Endothelial cell of umbilical vein (primary cell): Measurements from ENCODE around the gene COX10. TPM values are rescaled to one million over a fixed set of nuclear protein-coding genes. Genes with fewer than 3 reads are reported as not detected.

ENCODE experiments used
- BruUV-seq: library from RNA; stranded (reverse); fragments of 400-500 nt; replicated peaks from 2 replicates; lab custom pipeline; 2021; lab: Mats Ljungman, UMichigan
- CTCF ChIA-PET: fragments of 300-600, 350-600 bp; sonication (Branson Sonifier 250); formaldehyde crosslinking; loops from one replicate; lab custom pipeline; 2021; ENCODE audit warnings: antibody characterized with exemption, inconsistent platforms; lab: Charles Lee
- POLR2A ChIA-PET: fragments of 300-600, 350-600 bp; sonication (Branson Sonifier 250); formaldehyde crosslinking; loops from one replicate; lab custom pipeline; 2021; ENCODE audit warnings: antibody characterized with exemption, inconsistent platforms; lab: Charles Lee
- DNase-seq: peaks from one replicate; pipeline ENCODE4 v3.0.0-alpha.2; 2011; ENCODE audit warnings: low read depth, low spot score
- FAIRE-seq: peaks from 2 replicates; lab custom pipeline; 2011; peaks lifted over from hg19 to GRCh38; lab: Jason Lieb, UNC
- H2AFZ ChIP-seq: 2 replicates; pipeline ENCODE4 v1.6.0; 2012; ENCODE audit warnings: low read depth, low read length, control low read depth, inconsistent platforms
- H3K27ac ChIP-seq: 2 replicates; pipeline ENCODE4 v1.5.1; 2011; ENCODE audit warnings: low read depth, mild to moderate bottlenecking, control low read depth, low read length, moderate library complexity; ENCODE audit not compliant: insufficient read depth
- H3K27me3 ChIP-seq, 2 experiments: 2 replicates each; pipeline versions ENCODE4 v1.6.0 to v1.6.1; 2011; ENCODE audit warnings: low read length in 2 of 2, mixed read lengths in 1 of 2; ENCODE audit not compliant: control insufficient read depth in 2 of 2, insufficient read depth in 2 of 2
- H3K36me3 ChIP-seq, 2 experiments: 2 replicates in 1 of 2; 3 replicates in 1 of 2; pipeline ENCODE4 v1.5.1; 2011; ENCODE audit warnings: low read length in 2 of 2, mild to moderate bottlenecking in 1 of 2, moderate library complexity in 1 of 2; ENCODE audit not compliant: control insufficient read depth in 2 of 2, insufficient read depth in 2 of 2; ENCODE audit errors: extremely low read depth in 1 of 2
- H3K4me1 ChIP-seq: 3 replicates; pipeline ENCODE4 v1.5.1; 2011; ENCODE audit warnings: mild to moderate bottlenecking, low read length; ENCODE audit not compliant: control insufficient read depth, insufficient read depth; ENCODE audit errors: extremely low read depth
- H3K4me2 ChIP-seq: 2 replicates; pipeline ENCODE4 v1.6.1; 2011; ENCODE audit warnings: low read length, control low read depth, mixed read lengths; ENCODE audit not compliant: insufficient read depth
- H3K4me3 ChIP-seq, 3 experiments: fragments of 200-600 bp in 1 of 3; sonication (generic), shearing (Covaris generic) in 1 of 3; replicated peaks in 1 of 3; 2 replicates each; pipeline ENCODE4 v1.5.1; 2011 to 2016; ENCODE audit warnings: control low read depth in 3 of 3, low read length in 3 of 3, mild to moderate bottlenecking in 2 of 3, inconsistent platforms in 1 of 3, low read depth in 1 of 3, moderate library complexity in 1 of 3; ENCODE audit not compliant: insufficient read depth in 1 of 3
- H3K79me2 ChIP-seq: 2 replicates; pipeline ENCODE4 v1.6.0; 2012; ENCODE audit warnings: low read length, inconsistent platforms; ENCODE audit not compliant: control insufficient read depth, insufficient read depth
- H3K9ac ChIP-seq: replicated peaks from 2 replicates; pipeline ENCODE3; 2011; ENCODE audit warnings: low read length, control low read depth; ENCODE audit not compliant: insufficient read depth; ENCODE audit errors: extremely low read depth
- H3K9me1 ChIP-seq: replicated peaks from 3 replicates; pipeline ENCODE4 v1.6.0; 2011; ENCODE audit warnings: mild to moderate bottlenecking, low read length; ENCODE audit not compliant: control insufficient read depth, insufficient read depth; ENCODE audit errors: extremely low read depth
- H3K9me3 ChIP-seq: replicated peaks from 2 replicates; pipeline ENCODE4 v1.5.1; 2012; ENCODE audit warnings: low read length, inconsistent platforms; ENCODE audit not compliant: control insufficient read depth, insufficient read depth
- H4K20me1 ChIP-seq: replicated peaks from 2 replicates; pipeline ENCODE3; 2011; ENCODE audit warnings: mild to moderate bottlenecking, low read length; ENCODE audit not compliant: control insufficient read depth, insufficient read depth; ENCODE audit errors: extremely low read depth
- CTCF ChIP-seq, 2 donors: IDR thresholded peaks; 1 replicate in 1 of 2; 2 replicates in 1 of 2; pipeline ENCODE4 v1.5.1; 2011; ENCODE audit warnings: low read length in 2 of 2, mild to moderate bottlenecking in 2 of 2, moderate library complexity in 2 of 2, control low read depth in 1 of 2, inconsistent platforms in 1 of 2, low read depth in 1 of 2; ENCODE audit not compliant: insufficient read depth in 1 of 2; ENCODE audit errors: extremely low read depth in 1 of 2
- EZH2 ChIP-seq: IDR thresholded peaks from 2 replicates; pipeline ENCODE4 v1.6.1; 2012; ENCODE audit warnings: borderline replicate concordance, low read depth, mild to moderate bottlenecking, moderate library complexity, low read length, inconsistent platforms; ENCODE audit not compliant: severe bottlenecking
- FOS ChIP-seq: IDR thresholded peaks from 2 replicates; pipeline ENCODE4 v1.6.1; 2011; ENCODE audit warnings: mild to moderate bottlenecking, low read length, moderate library complexity, borderline replicate concordance; ENCODE audit not compliant: insufficient read depth
- GATA2 ChIP-seq: IDR thresholded peaks from 2 replicates; pipeline ENCODE4 v1.7.0; 2011; ENCODE audit warnings: low read depth, mild to moderate bottlenecking, moderate library complexity, mixed read lengths, low read length; ENCODE audit not compliant: insufficient read length, insufficient read depth
- JUN ChIP-seq: IDR thresholded peaks from 2 replicates; pipeline ENCODE4 v1.6.1; 2011; ENCODE audit warnings: borderline replicate concordance, low read depth; ENCODE audit not compliant: insufficient read length, insufficient read depth
- MYC ChIP-seq: IDR thresholded peaks from one replicate; pipeline ENCODE4 v1.6.1; 2011; ENCODE audit warnings: mild to moderate bottlenecking, low read depth, low read length
- POLR2A ChIP-seq: IDR thresholded peaks from 2 replicates; pipeline ENCODE4 v1.6.1; 2012; ENCODE audit warnings: low read depth, mild to moderate bottlenecking, control low read depth, low read length
- POLR2AphosphoS5 ChIP-seq: IDR thresholded peaks from 2 replicates; pipeline ENCODE4 v1.6.1; 2012; ENCODE audit warnings: low read depth, mild to moderate bottlenecking, control low read depth, low read length, moderate library complexity; ENCODE audit not compliant: insufficient read depth
- dilution Hi-C: fragments of 300-500 bp; cut with MboI; formaldehyde crosslinking; loops from one replicate; pipeline ENCODE4 v1.15.0; 2019; ENCODE audit warnings: low sequenced_read_pairs; ENCODE audit not compliant: extremely low pct_ligation_motif_present
- intact Hi-C: fragments of 100-400 bp; cut with micrococcal nuclease; formaldehyde crosslinking; loops from one replicate; pipeline ENCODE4 v1.10.0; 2022
- polyA plus RNA-seq, 4 experiments: library from polyadenylated mRNA; depleted of rRNA in 3 of 4; stranded (reverse) in 3 of 4; unstranded in 1 of 4; fragments of >200 nt; gene quantifications; 2 replicates each; pipeline versions ENCODE4 v1.2.1 to v1.2.3, GENCODE V29; 2011 to 2012; ENCODE audit warnings: missing spikeins in 1 of 4
- total RNA-seq: library from RNA; stranded (reverse); gene quantifications from 2 replicates; pipeline ENCODE4 v1.2.3, GENCODE V29; 2021

The COX10 gene
- total and polyA plus RNA-seq, 2 donors (not counting 3 experiments of a cell fraction or from before 2014, with no cell fraction given): 9.8 to 12.1 TPM

- Histone ChIP-seq H3K9me1 (no peaks in the 10 kb centered on the region), H3K27ac (no peak overlapping the region), H3K4me1 (peaks cover 2% of the 10 kb centered on the region), H3K27me3 (no peaks in the 10 kb centered on the region), H3K4me2 (no peak overlapping the region), H3K9me3 (no peaks in the 10 kb centered on the region), H3K36me3 (no peaks in the 10 kb centered on the region), H3K4me3 (no peak overlapping the region), H2AFZ (no peak overlapping the region), H4K20me1 (no peaks in the 10 kb centered on the region), H3K9ac (no peak overlapping the region), H3K79me2 (no peaks in the 10 kb centered on the region)
- intact Hi-C loops (no loop called here), dilution Hi-C loops (no loop called here)
- ChIA-PET CTCF (no interaction called here), POLR2A (no interaction called here)
- no peak for DNase-seq
- TF ChIP-seq GATA2 (no peak), MYC (no peak), JUN (no peak), EZH2 (no peak), POLR2AphosphoS5 (no peak), FOS (no peak), CTCF (IDR thresholded peaks at IDR 0.05; ENCODE audit: extremely low read depth in 1 of 2, insufficient read depth in 1 of 2, low read depth in 1 of 2, low read length in 2 of 2) (no peak), POLR2A (no peak)
- no TSS peak for BruUV-seq
- no peak for FAIRE-seq
Measured at GRCh38 chr17:14144508-14144907, 75.2 kb downstream of the COX10 start.
